ENCODE results near the gene GGN. TPM values are rescaled to one million over a fixed set of nuclear protein-coding genes. Genes with fewer than 3 reads are reported as not detected.

Gene GGN
- total and polyA plus RNA-seq, 2 donors (not counting 1 experiment from before 2014, with no cell fraction given), result 0.20 to 0.50 TPM

DNA sequence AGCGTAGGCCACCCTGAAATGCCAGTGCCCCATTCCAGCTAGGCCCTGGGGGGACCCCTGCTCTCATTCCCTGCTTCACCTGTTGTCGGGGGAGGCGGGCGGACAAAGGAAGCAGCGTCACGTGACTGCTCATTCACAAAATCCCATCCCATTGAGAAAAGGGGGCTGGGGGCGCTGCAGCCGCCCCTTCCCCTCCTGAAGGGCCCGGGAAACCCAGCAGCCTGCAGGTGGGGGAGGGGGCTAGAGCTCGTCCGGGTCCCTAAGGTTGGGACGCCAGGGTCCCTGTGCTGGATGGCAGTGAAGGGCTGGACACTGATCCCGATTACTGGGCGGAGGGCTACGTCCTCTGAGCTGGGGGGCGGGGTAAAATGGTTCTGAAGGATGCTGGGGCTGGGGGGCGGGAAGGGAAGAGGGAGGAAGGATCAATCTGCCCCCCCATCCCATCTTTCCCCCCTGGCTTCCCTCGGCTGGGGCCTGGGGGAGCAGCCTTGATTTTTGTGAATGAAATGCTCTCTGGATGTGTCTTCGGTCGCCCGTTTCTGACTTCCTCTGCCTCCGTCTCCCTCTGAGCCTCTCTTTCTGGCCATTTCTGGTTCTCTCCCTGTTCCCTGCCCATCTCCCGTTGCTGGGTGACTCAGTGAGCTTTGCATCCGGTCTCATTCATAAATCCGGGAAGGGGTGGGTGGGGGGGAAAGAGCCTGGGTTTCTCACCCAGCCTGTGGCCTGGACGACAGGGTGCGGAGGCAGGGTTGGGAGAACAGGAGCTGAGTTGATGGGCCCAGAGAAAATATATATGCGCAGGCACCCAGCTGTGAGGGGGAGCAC is 1.5 kb upstream of the GGN start:
- H3K9me3 ChIP-seq (ENCODE audit: control insufficient read depth, insufficient read depth, low read depth, low read length), result no peaks in the 10 kb centered on the region
- H2AFZ ChIP-seq (ENCODE audit: low read length), result peak overlapping the region; percentile 26
- DNase-seq (ENCODE audit: low read depth in 2 of 2), result peak; percentile 75 to 82
- peak overlapping the region; percentile 99 for H3K4me2 ChIP-seq (ENCODE audit: extremely low read depth, insufficient read depth, low read length)
- H3K4me1 ChIP-seq (ENCODE audit: control insufficient read depth, extremely low read depth, insufficient read depth, low read length), result peaks cover 14% of the 10 kb centered on the region
- peaks cover 14% of the 10 kb centered on the region for H3K79me2 ChIP-seq (ENCODE audit: control insufficient read depth, insufficient read depth, low read length)
- peak overlapping the region; percentile 86 to 97 (median 92) for H3K4me3 ChIP-seq (replicated peaks in 1 of 4; ENCODE audit: control extremely low read depth in 1 of 4, insufficient read depth in 1 of 4, low read depth in 3 of 4, low read length in 4 of 4)
- peak overlapping the region; percentile 94 for H3K27ac ChIP-seq (ENCODE audit: insufficient read depth, low read length)
- TF ChIP-seq, protein P1, sequence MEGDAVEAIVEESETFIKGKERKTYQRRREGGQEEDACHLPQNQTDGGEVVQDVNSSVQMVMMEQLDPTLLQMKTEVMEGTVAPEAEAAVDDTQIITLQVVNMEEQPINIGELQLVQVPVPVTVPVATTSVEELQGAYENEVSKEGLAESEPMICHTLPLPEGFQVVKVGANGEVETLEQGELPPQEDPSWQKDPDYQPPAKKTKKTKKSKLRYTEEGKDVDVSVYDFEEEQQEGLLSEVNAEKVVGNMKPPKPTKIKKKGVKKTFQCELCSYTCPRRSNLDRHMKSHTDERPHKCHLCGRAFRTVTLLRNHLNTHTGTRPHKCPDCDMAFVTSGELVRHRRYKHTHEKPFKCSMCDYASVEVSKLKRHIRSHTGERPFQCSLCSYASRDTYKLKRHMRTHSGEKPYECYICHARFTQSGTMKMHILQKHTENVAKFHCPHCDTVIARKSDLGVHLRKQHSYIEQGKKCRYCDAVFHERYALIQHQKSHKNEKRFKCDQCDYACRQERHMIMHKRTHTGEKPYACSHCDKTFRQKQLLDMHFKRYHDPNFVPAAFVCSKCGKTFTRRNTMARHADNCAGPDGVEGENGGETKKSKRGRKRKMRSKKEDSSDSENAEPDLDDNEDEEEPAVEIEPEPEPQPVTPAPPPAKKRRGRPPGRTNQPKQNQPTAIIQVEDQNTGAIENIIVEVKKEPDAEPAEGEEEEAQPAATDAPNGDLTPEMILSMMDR (conservative IDR thresholded peaks at IDR 0.05 in 1 of 2, IDR thresholded peaks at IDR 0.05 in 1 of 2; ENCODE audit: low read depth in 1 of 2, low read length in 2 of 2), result no peak
- TF ChIP-seq EZH2 (IDR thresholded peaks at IDR 0.05; ENCODE audit: low read length, missing control alignments), result no peak
- peaks cover 16% of the 10 kb centered on the region for H3K36me3 ChIP-seq (ENCODE audit: control insufficient read depth, insufficient read depth, low read length)
- H3K27me3 ChIP-seq (ENCODE audit: control insufficient read depth, insufficient read depth, low read length), result no peaks in the 10 kb centered on the region
- no peaks in the 10 kb centered on the region for H4K20me1 ChIP-seq (ENCODE audit: control insufficient read depth, extremely low read depth, insufficient read depth, low read length)
- peak overlapping the region; percentile 88 for H3K9ac ChIP-seq (ENCODE audit: insufficient read depth, low read length)

GRCh38 chr19:38388349-38389100 is 691 bp upstream of the GGN start, which contains the start of gene SPRED3:
Gene SPRED3, plus strand, starts transcription at chr19:38388697. Its CDS starts 1,606 bp downstream, at chr19:38390303.
- peak; percentile 70 to 79 for DNase-seq (ENCODE audit: low read depth in 2 of 2)
- peak within 1 kb of the TSS; percentile 99 for H3K4me2 ChIP-seq (ENCODE audit: extremely low read depth, insufficient read depth, low read length)
- H3K9ac ChIP-seq (ENCODE audit: insufficient read depth, low read length), result peak within 1 kb of the TSS; percentile 88
- no peaks in the 10 kb centered on the region for H3K9me3 ChIP-seq (ENCODE audit: control insufficient read depth, insufficient read depth, low read depth, low read length)
- peak within 1 kb of the TSS; percentile 86 to 97 (median 92) for H3K4me3 ChIP-seq (replicated peaks in 1 of 4; ENCODE audit: control extremely low read depth in 1 of 4, insufficient read depth in 1 of 4, low read depth in 3 of 4, low read length in 4 of 4)
- TF ChIP-seq, protein P1 (conservative IDR thresholded peaks at IDR 0.05 in 1 of 2, IDR thresholded peaks at IDR 0.05 in 1 of 2; ENCODE audit: low read depth in 1 of 2, low read length in 2 of 2), result no peak
- no peak for TF ChIP-seq EZH2 (IDR thresholded peaks at IDR 0.05; ENCODE audit: low read length, missing control alignments)
- H3K36me3 ChIP-seq (ENCODE audit: control insufficient read depth, insufficient read depth, low read length), result peaks cover 11% of the 10 kb centered on the region
- H2AFZ ChIP-seq (ENCODE audit: low read length), result peak within 1 kb of the TSS; percentile 74
- peaks cover 14% of the 10 kb centered on the region for H3K79me2 ChIP-seq (ENCODE audit: control insufficient read depth, insufficient read depth, low read length)
- H3K4me1 ChIP-seq (ENCODE audit: control insufficient read depth, extremely low read depth, insufficient read depth, low read length), result peaks cover 14% of the 10 kb centered on the region
- H3K27me3 ChIP-seq (ENCODE audit: control insufficient read depth, insufficient read depth, low read length), result no peaks in the 10 kb centered on the region
- no peaks in the 10 kb centered on the region for H4K20me1 ChIP-seq (ENCODE audit: control insufficient read depth, extremely low read depth, insufficient read depth, low read length)
- H3K27ac ChIP-seq (ENCODE audit: insufficient read depth, low read length), result peak within 1 kb of the TSS; percentile 94

DNA sequence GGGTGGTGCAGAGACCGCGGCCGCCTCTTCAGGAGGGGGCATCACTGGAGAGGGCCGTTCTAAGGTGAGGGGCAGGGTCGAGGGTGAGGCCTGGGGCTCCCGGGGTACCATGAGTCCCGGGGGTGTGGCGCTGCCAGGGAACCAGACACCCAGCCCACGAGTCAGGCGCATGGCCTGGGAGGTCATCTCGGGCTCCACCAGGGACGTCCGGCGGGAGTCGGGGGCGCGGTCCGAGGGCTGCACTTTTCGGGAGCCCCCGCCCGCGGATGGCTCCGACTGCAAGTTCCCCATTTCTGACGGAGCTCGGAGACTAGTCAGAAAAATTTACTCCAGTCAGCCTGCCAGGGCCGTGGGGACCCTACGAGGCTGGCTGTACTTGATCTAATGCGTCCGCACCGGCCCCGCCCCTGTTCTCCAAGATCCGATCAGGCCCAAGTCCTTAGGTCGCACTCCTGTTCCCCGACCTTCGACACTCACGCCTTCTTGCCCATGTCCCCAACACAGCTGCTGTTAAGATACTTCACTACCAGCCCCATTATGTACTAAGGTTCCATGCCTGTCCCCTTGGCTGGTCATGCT is 774 bp downstream of the GGN start:
- Histone ChIP-seq H3K36me3 (ENCODE audit: control insufficient read depth, insufficient read depth, low read length) (peaks cover 11% of the 10 kb centered on the region), H3K9ac (ENCODE audit: insufficient read depth, low read length) (no peak overlapping the region), H3K4me2 (ENCODE audit: extremely low read depth, insufficient read depth, low read length) (peak overlapping the region; percentile 44), H2AFZ (ENCODE audit: low read length) (no peak overlapping the region), H3K9me3 (ENCODE audit: control insufficient read depth, insufficient read depth, low read depth, low read length) (no peaks in the 10 kb centered on the region), H3K27ac (ENCODE audit: insufficient read depth, low read length) (peak overlapping the region; percentile 34), H4K20me1 (ENCODE audit: control insufficient read depth, extremely low read depth, insufficient read depth, low read length) (no peaks in the 10 kb centered on the region), H3K4me3 (replicated peaks in 1 of 4; ENCODE audit: control extremely low read depth in 1 of 4, insufficient read depth in 1 of 4, low read depth in 3 of 4, low read length in 4 of 4) (peak overlapping the region; percentile 3 to 88 (median 70)), H3K4me1 (ENCODE audit: control insufficient read depth, extremely low read depth, insufficient read depth, low read length) (peaks cover 9% of the 10 kb centered on the region), H3K79me2 (ENCODE audit: control insufficient read depth, insufficient read depth, low read length) (peaks cover 14% of the 10 kb centered on the region), H3K27me3 (ENCODE audit: control insufficient read depth, insufficient read depth, low read length) (no peaks in the 10 kb centered on the region)
- DNase-seq (ENCODE audit: low read depth in 2 of 2), result peak in 1 of 2 donors; percentile 20
- TF ChIP-seq, protein P1 (conservative IDR thresholded peaks at IDR 0.05 in 1 of 2, IDR thresholded peaks at IDR 0.05 in 1 of 2; ENCODE audit: low read depth in 1 of 2, low read length in 2 of 2), result no peak
- TF ChIP-seq EZH2 (IDR thresholded peaks at IDR 0.05; ENCODE audit: low read length, missing control alignments), result no peak

Data from fibroblast of lung (primary cell).